H1 (cell line): ENCODE results near the gene ING1. TPM values are rescaled to one million over a fixed set of nuclear protein-coding genes. Genes with fewer than 3 reads are reported as not detected.

Experiments used
- ATF3 ChIP-seq: IDR thresholded peaks from 2 replicates; pipeline ENCODE4 v1.6.1; 2011; ENCODE audit warnings: low read depth, mild to moderate bottlenecking, low read length; ENCODE audit not compliant: insufficient read depth
- BCL11A ChIP-seq, 2 experiments: IDR thresholded peaks; one replicate each; pipeline ENCODE4 v1.6.1; 2011; ENCODE audit warnings: low read depth in 2 of 2, low read length in 2 of 2, mild to moderate bottlenecking in 2 of 2
- CHD2 ChIP-seq: IDR thresholded peaks from 2 replicates; pipeline ENCODE4 v1.6.1; 2012; ENCODE audit warnings: low read length, improper control_type of control experiment
- CREB1 ChIP-seq: IDR thresholded peaks from 2 replicates; pipeline ENCODE4 v1.6.1; 2012; ENCODE audit warnings: inconsistent platforms
- CTCF ChIP-seq, 3 experiments: IDR thresholded peaks; 1 replicate in 2 of 3; 2 replicates in 1 of 3; pipeline versions ENCODE4 v1.5.1 to v1.6.1; 2011; ENCODE audit warnings: low read length in 3 of 3, mild to moderate bottlenecking in 3 of 3, inconsistent platforms in 2 of 3, low read depth in 1 of 3, moderate library complexity in 1 of 3; ENCODE audit not compliant: insufficient read depth in 1 of 3; ENCODE audit errors: control extremely low read depth in 1 of 3
- E2F6 ChIP-seq: IDR thresholded peaks from 2 replicates; pipeline ENCODE4 v1.6.1; 2012; ENCODE audit warnings: inconsistent platforms
- HDAC2 ChIP-seq, 2 experiments: fragments of 300-600 bp in 1 of 2; sonication (generic) in 1 of 2; IDR thresholded peaks; 2 replicates each; pipeline ENCODE4 v1.6.1; 2011 to 2012; ENCODE audit warnings: low read depth in 2 of 2, low read length in 2 of 2, mild to moderate bottlenecking in 2 of 2, moderate library complexity in 2 of 2, borderline replicate concordance in 1 of 2, inconsistent platforms in 1 of 2
- KDM1A ChIP-seq: fragments of 200-600, 300-600 bp; sonication (generic); IDR thresholded peaks from 2 replicates; pipeline ENCODE4 v1.7.1; 2016; ENCODE audit warnings: mild to moderate bottlenecking, low read length, borderline replicate concordance
- KDM4A ChIP-seq: IDR thresholded peaks from one replicate; pipeline ENCODE4 v1.7.1; 2012; ENCODE audit warnings: low read depth, mild to moderate bottlenecking, moderate library complexity, low read length, inconsistent platforms; ENCODE audit not compliant: severe bottlenecking
- NRF1 ChIP-seq: IDR thresholded peaks from 2 replicates; pipeline ENCODE4 v1.6.1; 2011; ENCODE audit warnings: mild to moderate bottlenecking, low read depth, low read length, improper control_type of control experiment
- POLR2AphosphoS5 ChIP-seq: IDR thresholded peaks from 2 replicates; pipeline ENCODE4 v1.6.1; 2011; ENCODE audit warnings: low read depth, low read length
- RAD21 ChIP-seq, 2 experiments: IDR thresholded peaks in 1 of 2; conservative IDR thresholded peaks in 1 of 2; 2 replicates each; pipeline ENCODE4 v1.6.1; 2011; ENCODE audit warnings: low read depth in 2 of 2, low read length in 2 of 2, improper control_type of control experiment in 1 of 2, inconsistent platforms in 1 of 2, mild to moderate bottlenecking in 1 of 2, moderate library complexity in 1 of 2
- RFX5 ChIP-seq: IDR thresholded peaks from 2 replicates; pipeline ENCODE4 v1.6.1; 2011; ENCODE audit warnings: low read depth, low read length, improper control_type of control experiment, borderline replicate concordance
- RNF2 ChIP-seq: fragments of 200-900, 300-1000 bp; sonication (generic); IDR thresholded peaks from 2 replicates; pipeline ENCODE4 v1.7.1; 2016; ENCODE audit warnings: borderline replicate concordance, low read depth, mild to moderate bottlenecking, antibody characterized with exemption, low read length; ENCODE audit not compliant: poor library complexity, severe bottlenecking; ENCODE audit errors: missing control alignments
- SIN3A ChIP-seq, 2 experiments: IDR thresholded peaks in 1 of 2; conservative IDR thresholded peaks in 1 of 2; 2 replicates each; pipeline ENCODE4 v1.6.1; 2011 to 2012; ENCODE audit warnings: low read length in 2 of 2, improper control_type of control experiment in 1 of 2, low read depth in 1 of 2, mild to moderate bottlenecking in 1 of 2
- SIX5 ChIP-seq: IDR thresholded peaks from 2 replicates; pipeline ENCODE4 v1.6.1; 2011; ENCODE audit warnings: mild to moderate bottlenecking, low read depth, low read length
- TAF1 ChIP-seq: IDR thresholded peaks from 2 replicates; pipeline ENCODE4 v1.6.1; 2011; ENCODE audit warnings: mild to moderate bottlenecking, low read depth, low read length
- polyA plus RNA-seq, 7 experiments: library from polyadenylated mRNA; depleted of rRNA in 3 of 7; stranded (reverse) in 5 of 7; unstranded in 2 of 7; fragments of >200 nt in 5 of 7; fragments of 200-250 nt in 2 of 7; gene quantifications; 1 replicate in 5 of 7; 2 replicates in 1 of 7; 4 replicates in 1 of 7; pipeline versions ENCODE4 v1.2.1 to v1.2.3, GENCODE V29; 2011 to 2013; ENCODE audit warnings: missing spikeins in 2 of 7, mixed read lengths in 2 of 7
- total RNA-seq: library from RNA; stranded (reverse); fragmentation: NEBNext Ultra II Directional; extraction: Animal tissue kit (Norgen Biotek cat#: 25700); gene quantifications from 2 replicates; pipeline ENCODE4 v1.2.1, GENCODE V29; 2021

The ING1 gene
- total and polyA plus RNA-seq, 2 of the 8 experiments (the other 6 are each of a cell fraction or from before 2014, with no cell fraction given), result 22.3 to 26.6 TPM

- TF ChIP-seq CTCF (IDR thresholded peaks at IDR 0.05; ENCODE audit: control extremely low read depth in 1 of 3, insufficient read depth in 1 of 3, low read depth in 1 of 3, low read length in 3 of 3) (peak in 1 of 3 experiments; percentile 6; a peak in 1 of 4 replicates), E2F6 (0 out of 2 replicates have a peak, but pooled peaks have one; percentile 38), CREB1 (peak; percentile 61; the same call in 1 of the 2 replicates), BCL11A (IDR thresholded peaks at IDR 0.05; ENCODE audit: low read depth in 2 of 2, low read length in 2 of 2) (no peak), RFX5 (no peak), KDM1A (no peak), SIX5 (no peak), CHD2 (no peak), ATF3 (no peak), RAD21 (IDR thresholded peaks at IDR 0.05 in 1 of 2, conservative IDR thresholded peaks at IDR 0.05 in 1 of 2; ENCODE audit: low read depth in 2 of 2, low read length in 2 of 2) (no peak), HDAC2 (IDR thresholded peaks at IDR 0.05; ENCODE audit: borderline replicate concordance in 1 of 2, low read depth in 2 of 2, low read length in 2 of 2) (0 out of 4 replicates have a peak, but pooled peaks of 1 of the 2 experiments have one; percentile 80), KDM4A (peak; percentile 27), NRF1 (no peak), SIN3A (conservative IDR thresholded peaks at IDR 0.05 in 1 of 2, IDR thresholded peaks at IDR 0.05 in 1 of 2; ENCODE audit: low read depth in 1 of 2, low read length in 2 of 2) (no peak; a peak in 1 of 4 replicates), RNF2 (no peak), POLR2AphosphoS5 (peak; percentile 71; the same call in 1 of the 2 replicates), TAF1 (peak; percentile 82)
These were observed 7.5 kb upstream of the ING1 start, which contains the start of gene CARS2 (continued) for GRCh38 chr13:110705826-110706569.
